AG09309 (cell line): ENCODE measurements around the gene WAPL.

ENCODE experiments used
- DNase-seq: peaks from one replicate; pipeline ENCODE4 v3.0.0-alpha.2; 2010; ENCODE audit warnings: low read depth
- H3K4me3 ChIP-seq: 2 replicates; pipeline ENCODE4 v1.5.1; 2011; ENCODE audit warnings: mild to moderate bottlenecking, low read depth, low read length, moderate library complexity; ENCODE audit not compliant: control insufficient read depth
- TF ChIP-seq, protein P1 (sequence below): IDR thresholded peaks from 2 replicates; pipeline ENCODE4 v1.5.1; 2011; ENCODE audit warnings: mild to moderate bottlenecking, low read depth, low read length, inconsistent platforms; ENCODE audit not compliant: insufficient read depth, control insufficient read depth; ENCODE audit errors: missing control alignments

The WAPL gene

DNA sequence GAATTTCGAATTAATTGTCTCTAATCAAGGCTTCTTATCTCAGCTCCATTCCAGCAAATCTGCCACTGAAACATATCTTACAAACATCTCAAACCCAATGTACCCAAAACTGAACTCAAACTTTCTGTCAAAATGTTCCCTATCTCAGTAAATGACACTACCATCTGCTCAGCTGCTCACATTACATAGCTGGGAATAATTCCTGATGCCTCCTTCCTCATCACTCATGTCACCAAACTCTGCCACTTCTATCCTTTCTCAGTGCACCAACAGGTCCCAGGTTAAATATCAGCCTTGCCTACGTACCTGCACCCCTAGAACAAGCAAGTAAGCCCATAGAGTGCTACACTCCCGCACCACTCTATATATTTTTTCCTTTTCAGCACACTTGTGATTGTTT lies 12.4 kb downstream of the WAPL start:
- DNase-seq: no peak
- TF ChIP-seq, protein P1, sequence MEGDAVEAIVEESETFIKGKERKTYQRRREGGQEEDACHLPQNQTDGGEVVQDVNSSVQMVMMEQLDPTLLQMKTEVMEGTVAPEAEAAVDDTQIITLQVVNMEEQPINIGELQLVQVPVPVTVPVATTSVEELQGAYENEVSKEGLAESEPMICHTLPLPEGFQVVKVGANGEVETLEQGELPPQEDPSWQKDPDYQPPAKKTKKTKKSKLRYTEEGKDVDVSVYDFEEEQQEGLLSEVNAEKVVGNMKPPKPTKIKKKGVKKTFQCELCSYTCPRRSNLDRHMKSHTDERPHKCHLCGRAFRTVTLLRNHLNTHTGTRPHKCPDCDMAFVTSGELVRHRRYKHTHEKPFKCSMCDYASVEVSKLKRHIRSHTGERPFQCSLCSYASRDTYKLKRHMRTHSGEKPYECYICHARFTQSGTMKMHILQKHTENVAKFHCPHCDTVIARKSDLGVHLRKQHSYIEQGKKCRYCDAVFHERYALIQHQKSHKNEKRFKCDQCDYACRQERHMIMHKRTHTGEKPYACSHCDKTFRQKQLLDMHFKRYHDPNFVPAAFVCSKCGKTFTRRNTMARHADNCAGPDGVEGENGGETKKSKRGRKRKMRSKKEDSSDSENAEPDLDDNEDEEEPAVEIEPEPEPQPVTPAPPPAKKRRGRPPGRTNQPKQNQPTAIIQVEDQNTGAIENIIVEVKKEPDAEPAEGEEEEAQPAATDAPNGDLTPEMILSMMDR: no peak
- no peak overlapping the region for H3K4me3 ChIP-seq

DNA sequence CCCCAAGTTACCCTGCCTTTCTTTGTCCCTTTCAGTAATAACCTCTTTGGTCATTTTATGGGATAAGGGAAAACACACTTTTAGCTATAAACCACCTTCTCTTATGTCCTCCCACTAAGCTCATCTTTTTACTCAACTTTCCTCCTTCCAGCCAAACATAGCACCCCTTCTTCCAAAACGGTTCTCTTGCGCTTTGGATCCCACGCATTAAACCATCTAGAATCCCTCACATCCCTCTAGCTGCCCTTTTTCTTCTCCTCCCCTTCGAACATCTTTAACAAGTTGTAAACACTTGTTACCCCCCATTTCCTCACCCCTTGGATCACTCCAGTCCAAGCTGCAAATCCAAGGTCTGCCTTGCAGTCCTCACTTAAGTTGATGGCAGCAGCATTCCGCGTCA lies 13.4 kb downstream of the WAPL start:
- TF ChIP-seq, protein P1: no peak
- DNase-seq: no peak

DNA sequence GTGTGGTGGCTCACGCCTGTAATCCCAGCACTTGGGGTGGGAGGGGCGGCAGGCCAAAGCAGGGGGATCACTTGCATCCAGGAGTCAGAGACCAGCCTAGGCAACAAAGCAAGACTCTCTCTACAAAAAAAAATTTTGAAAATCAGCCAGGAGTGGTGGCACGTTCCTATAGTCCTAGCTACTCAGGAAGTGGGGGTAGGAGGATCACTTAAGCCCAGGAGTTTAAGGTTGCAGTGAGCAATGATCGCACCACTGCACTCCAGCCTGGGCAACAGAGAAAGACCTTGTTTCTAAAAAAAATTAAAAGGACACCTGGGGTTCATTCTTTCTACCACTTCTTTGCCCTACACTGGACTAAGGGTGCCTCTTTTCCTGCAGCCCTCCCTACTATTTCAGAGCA lies 15.1 kb downstream of the WAPL start:
- DNase-seq: no peak
- H3K4me3 ChIP-seq: no peak overlapping the region
- TF ChIP-seq, protein P1: no peak

More for the DNA sequence above, 13.4 kb downstream of the WAPL start:
- H3K4me3 ChIP-seq: no peak overlapping the region

DNA sequence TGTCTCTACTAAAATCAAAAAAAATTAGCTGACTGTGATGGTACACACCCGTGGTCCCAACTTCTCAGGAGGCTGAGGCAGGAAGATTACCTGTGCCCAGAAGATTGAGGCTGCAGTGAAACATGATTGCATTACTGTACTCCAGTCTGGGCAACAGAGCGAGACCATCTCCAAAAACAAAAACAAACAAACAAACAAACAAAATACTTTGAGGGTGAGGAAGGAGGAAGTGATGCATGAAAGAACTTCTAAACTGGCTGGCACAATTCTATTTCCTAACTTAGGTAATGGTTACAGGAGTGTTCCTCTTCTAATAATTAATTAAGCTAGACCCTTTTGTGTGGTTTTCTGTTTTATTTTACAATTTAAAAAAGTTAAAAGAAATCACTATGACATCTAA lies 15.5 kb downstream of the WAPL start:
- TF ChIP-seq, protein P1: no peak
- no peak for DNase-seq
- H3K4me3 ChIP-seq: no peak overlapping the region

DNA sequence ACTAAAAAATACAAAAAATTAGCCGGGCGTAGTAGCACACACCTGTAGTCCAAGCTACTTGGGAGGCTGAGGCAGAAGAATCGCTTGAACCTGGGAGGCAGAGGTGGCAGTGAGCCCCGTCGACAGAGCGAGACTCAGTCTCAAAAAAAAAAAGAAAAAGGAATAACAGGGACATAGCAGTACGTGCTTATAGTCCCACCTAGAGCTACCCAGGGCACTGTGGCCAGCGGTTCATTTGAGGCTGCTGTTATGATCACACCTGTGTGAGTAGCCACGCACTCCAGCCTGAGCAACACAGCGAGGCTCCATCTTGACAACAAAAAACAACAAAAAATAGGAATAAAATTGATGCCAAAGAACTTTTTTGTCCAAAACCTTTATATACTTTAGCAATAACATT lies 17.1 kb downstream of the WAPL start:
- DNase-seq: no peak
- TF ChIP-seq, protein P1: no peak
- H3K4me3 ChIP-seq: no peak overlapping the region

DNA sequence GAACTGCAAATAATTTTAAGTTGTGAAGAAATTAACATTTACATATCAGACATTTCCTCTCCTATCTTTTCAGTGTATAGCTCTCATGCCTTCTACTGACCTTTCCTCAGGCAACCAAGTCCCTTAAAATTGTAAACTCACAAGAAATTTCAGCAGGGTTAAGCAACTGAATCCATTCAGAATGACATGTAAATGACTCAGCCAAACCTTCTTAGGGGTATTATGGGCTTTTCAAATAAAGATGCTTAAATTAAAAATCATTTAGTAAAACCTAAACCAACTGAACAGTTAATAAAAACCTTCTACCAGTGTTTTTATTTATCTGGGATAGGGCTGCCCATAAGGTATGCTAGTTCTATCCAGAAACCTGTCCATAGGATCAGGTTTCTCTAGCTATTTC lies 20.7 kb downstream of the WAPL start:
- TF ChIP-seq, protein P1: no peak
- DNase-seq: peak; percentile 11
- H3K4me3 ChIP-seq: no peak overlapping the region

DNA sequence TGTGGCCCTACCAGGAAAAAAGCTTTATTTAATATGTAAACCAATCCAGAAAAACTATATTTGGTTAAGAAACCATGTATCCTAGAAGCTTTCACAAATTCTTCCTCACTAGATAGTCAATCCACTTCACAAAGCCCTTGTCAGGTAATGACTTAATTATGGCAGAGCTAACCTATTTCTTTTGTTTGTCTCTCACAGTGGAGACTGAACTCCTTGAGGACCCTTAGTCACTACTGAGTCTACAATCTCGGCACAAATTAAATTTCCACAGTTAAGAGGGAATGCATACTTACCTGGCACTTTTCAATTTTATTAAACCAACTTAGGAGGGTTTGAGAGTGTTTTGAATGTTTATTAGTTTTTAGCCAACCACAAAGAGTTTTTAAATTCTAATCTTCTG lies 23.0 kb downstream of the WAPL start:
- no peak for DNase-seq
- no peak overlapping the region for H3K4me3 ChIP-seq
- TF ChIP-seq, protein P1: no peak
